Prostate gland (tissue), 2 donors: ENCODE data around the gene RDH14. TPM values are rescaled to one million over a fixed set of nuclear protein-coding genes. Genes with fewer than 3 reads are reported as not detected.

ENCODE experiments used
- DNase-seq: peaks from one replicate; pipeline ENCODE4 v3.0.0-alpha.2; 2019; ENCODE audit warnings: low spot score
- H3K27ac ChIP-seq, 2 donors: fragments of 200-600 bp; sonication (generic); 2 replicates each; pipeline ENCODE4 v1.5.1; 2017 to 2019
- H3K27me3 ChIP-seq: fragments of 200-600 bp; sonication (generic); replicated peaks from 2 replicates; pipeline ENCODE4 v1.5.1; 2019; ENCODE audit not compliant: insufficient read depth
- H3K36me3 ChIP-seq, 2 donors: fragments of 200-600 bp; sonication (generic); 1 replicate in 1 of 2; 2 replicates in 1 of 2; pipeline versions ENCODE4 v1.5.1 to v1.8.1; 2017 to 2019
- H3K4me1 ChIP-seq: fragments of 200-600 bp; sonication (generic); replicated peaks from 2 replicates; pipeline ENCODE4 v1.5.1; 2019
- H3K4me3 ChIP-seq, 2 donors: fragments of 200-600 bp; sonication (generic); 2 replicates each; pipeline ENCODE4 v1.5.1; 2017 to 2019
- H3K9me3 ChIP-seq: fragments of 200-600 bp; sonication (generic); 2 replicates; pipeline ENCODE4 v1.5.1; 2017
- CTCF ChIP-seq, 4 experiments: fragments of 200-600 bp in 2 of 4; fragments of 450-650 bp in 2 of 4; sonication (generic) in 2 of 4; IDR thresholded peaks; 1 replicate in 3 of 4; 2 replicates in 1 of 4; pipeline ENCODE4 v1.5.1; 2016 to 2019; ENCODE audit warnings: antibody characterized with exemption in 4 of 4, mild to moderate bottlenecking in 2 of 4, moderate library complexity in 2 of 4
- POLR2A ChIP-seq: fragments of 450-650 bp; IDR thresholded peaks from one replicate; pipeline ENCODE4 v1.6.1; 2016; ENCODE audit warnings: antibody characterized with exemption, mild to moderate bottlenecking
- POLR2AphosphoS5 ChIP-seq: sonication (generic); formaldehyde crosslinking; IDR thresholded peaks from one replicate; pipeline ENCODE4 v1.6.1; 2017; ENCODE audit warnings: antibody characterized with exemption
- WGBS: methylation state at CpG from one replicate; pipeline ENCODE4 v1.1.5; 2018; 5-methylcytosine and 5-hydroxymethylcytosine counted together
- intact Hi-C: fragments of 100-400 bp; cut with DNase I; formaldehyde crosslinking; loops from one replicate; pipeline ENCODE4 v1.14.2; 2022
- total RNA-seq, 2 donors: library from RNA; depleted of rRNA; stranded (reverse); fragments of >200 nt; gene quantifications; one replicate each; pipeline ENCODE4 v1.1.0, GENCODE V29; 2016

Gene RDH14
- total RNA-seq, 2 donors from 2014 or later: 29.5 to 42.5 TPM

- intact Hi-C loops: no loop called here
- TF ChIP-seq POLR2AphosphoS5 (no peak), CTCF (IDR thresholded peaks at IDR 0.05) (no peak), POLR2A (no peak)
- no peak for DNase-seq
- no peaks in the 10 kb centered on the region for H3K27me3 ChIP-seq
- H3K9me3 ChIP-seq: no peaks in the 10 kb centered on the region
- no peak overlapping the region for H3K4me3 ChIP-seq
- H3K27ac ChIP-seq: no peak overlapping the region
- no peaks in the 10 kb centered on the region for H3K4me1 ChIP-seq
- H3K36me3 ChIP-seq: no peaks in the 10 kb centered on the region
- WGBS: 89% methylated on average over 4 of the region's 4 CpGs
These were observed 15.1 kb downstream of the RDH14 start for GRCh38 chr2:18545384-18545783.

DNA sequence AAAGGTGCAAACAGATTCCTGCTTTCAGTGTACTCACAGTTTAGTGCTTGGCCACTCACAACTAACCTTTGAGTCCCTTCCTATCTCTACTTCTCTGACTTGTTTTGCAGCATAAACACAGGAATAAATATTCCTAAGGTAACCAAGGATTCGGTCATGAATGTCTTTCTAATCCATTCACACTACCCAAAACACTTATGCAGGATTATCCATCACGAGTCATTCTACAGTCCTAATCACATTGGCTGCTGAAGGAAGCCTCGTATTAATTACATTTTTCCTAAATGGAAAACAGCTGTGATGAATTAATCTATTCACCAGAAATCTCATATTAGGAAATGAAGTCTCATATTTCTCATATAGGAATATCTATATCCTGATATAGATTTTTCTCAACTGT lies 16.3 kb downstream of the RDH14 start:
- TF ChIP-seq POLR2A (no peak), POLR2AphosphoS5 (no peak), CTCF (IDR thresholded peaks at IDR 0.05) (no peak)
- H3K4me3 ChIP-seq: no peak overlapping the region
- H3K27me3 ChIP-seq: no peaks in the 10 kb centered on the region
- DNase-seq: no peak
- intact Hi-C loops: no loop called here
- no peak overlapping the region for H3K27ac ChIP-seq
- WGBS: 92% methylated on average over 3 of the region's 3 CpGs
- no peaks in the 10 kb centered on the region for H3K9me3 ChIP-seq
- no peaks in the 10 kb centered on the region for H3K36me3 ChIP-seq
- H3K4me1 ChIP-seq: no peaks in the 10 kb centered on the region

DNA sequence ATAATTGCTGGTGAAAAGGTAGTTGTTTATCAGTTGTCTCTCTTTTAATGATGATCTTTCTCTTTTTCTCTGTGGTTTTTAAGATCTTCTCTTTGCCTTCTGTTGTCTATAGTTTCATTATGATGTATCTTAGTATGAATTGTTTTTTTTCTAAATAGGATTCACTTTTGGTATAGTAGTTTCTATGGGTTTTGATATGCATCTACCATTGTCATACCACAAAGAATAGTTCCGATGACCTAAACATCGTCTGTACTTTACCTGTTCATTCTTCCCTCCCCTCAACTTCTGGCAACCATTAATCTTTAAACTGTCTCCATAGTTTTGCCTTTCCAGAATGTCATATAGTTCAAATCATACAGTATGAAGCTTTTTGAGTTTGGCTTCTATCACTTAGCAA lies 19.6 kb downstream of the RDH14 start:
- WGBS: 88% methylated on average over 2 of the region's 2 CpGs
- H3K27me3 ChIP-seq: no peaks in the 10 kb centered on the region
- H3K4me1 ChIP-seq: no peaks in the 10 kb centered on the region
- H3K27ac ChIP-seq: no peak overlapping the region
- intact Hi-C loops: no loop called here
- DNase-seq: no peak
- TF ChIP-seq POLR2A (no peak), POLR2AphosphoS5 (no peak), CTCF (IDR thresholded peaks at IDR 0.05) (no peak)
- H3K36me3 ChIP-seq: no peaks in the 10 kb centered on the region
- no peak overlapping the region for H3K4me3 ChIP-seq
- no peaks in the 10 kb centered on the region for H3K9me3 ChIP-seq

DNA sequence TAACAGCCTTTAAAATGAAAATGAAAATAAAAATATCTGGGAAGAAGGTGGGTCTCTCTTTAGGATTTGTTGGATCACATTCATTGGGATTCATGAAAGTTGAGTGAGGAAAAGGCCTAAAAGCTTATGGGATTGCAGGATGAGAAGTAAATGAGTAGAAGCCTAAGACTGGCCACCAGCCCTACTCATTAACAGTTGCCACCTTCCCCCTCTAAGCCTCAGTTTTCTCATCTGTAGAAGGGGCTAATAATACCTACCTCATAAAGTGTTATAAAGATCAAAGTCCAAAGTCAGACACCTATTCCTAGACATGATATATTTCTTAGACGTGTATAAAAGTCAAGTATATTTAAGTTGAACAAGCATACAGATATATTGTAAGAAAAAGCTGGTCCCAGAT lies 23.8 kb downstream of the RDH14 start:
- H3K4me3 ChIP-seq: no peak overlapping the region
- no peaks in the 10 kb centered on the region for H3K36me3 ChIP-seq
- no peaks in the 10 kb centered on the region for H3K27me3 ChIP-seq
- no peaks in the 10 kb centered on the region for H3K4me1 ChIP-seq
- intact Hi-C loops: no loop called here
- WGBS: 92% methylated on average over 1 of the region's 1 CpG
- DNase-seq: no peak
- no peak for TF ChIP-seq POLR2AphosphoS5
- no peak for TF ChIP-seq POLR2A
- no peak for TF ChIP-seq CTCF (IDR thresholded peaks at IDR 0.05)
- no peak overlapping the region for H3K27ac ChIP-seq
- H3K9me3 ChIP-seq: no peaks in the 10 kb centered on the region

GRCh38 chr2:18536100-18536499 lies 24.4 kb downstream of the RDH14 start:
- DNase-seq: no peak
- Histone ChIP-seq H3K4me3 (no peak overlapping the region), H3K9me3 (no peaks in the 10 kb centered on the region), H3K27me3 (no peaks in the 10 kb centered on the region), H3K4me1 (no peaks in the 10 kb centered on the region), H3K36me3 (no peaks in the 10 kb centered on the region), H3K27ac (no peak overlapping the region)
- TF ChIP-seq POLR2A (no peak), CTCF (IDR thresholded peaks at IDR 0.05) (no peak), POLR2AphosphoS5 (no peak)
- WGBS: 58% methylated on average over 7 of the region's 7 CpGs
- intact Hi-C loops: no loop called here
